HG02763 (cell line): Measurements from ENCODE around the gene SON.
"Not testable (repeated sequence)": the region's sequence is repeated elsewhere in the genome, so short reads cannot be mapped to it uniquely, and the experiment has no call there.

ENCODE experiments used
- ATAC-seq: cut with Tn5 transposase; IDR thresholded peaks from one replicate; pipeline ENCODE4 v1.9.1; 2021; ENCODE audit warnings: mild to moderate bottlenecking, moderate library complexity; ENCODE audit not compliant: unreplicated experiment

SON gene

DNA sequence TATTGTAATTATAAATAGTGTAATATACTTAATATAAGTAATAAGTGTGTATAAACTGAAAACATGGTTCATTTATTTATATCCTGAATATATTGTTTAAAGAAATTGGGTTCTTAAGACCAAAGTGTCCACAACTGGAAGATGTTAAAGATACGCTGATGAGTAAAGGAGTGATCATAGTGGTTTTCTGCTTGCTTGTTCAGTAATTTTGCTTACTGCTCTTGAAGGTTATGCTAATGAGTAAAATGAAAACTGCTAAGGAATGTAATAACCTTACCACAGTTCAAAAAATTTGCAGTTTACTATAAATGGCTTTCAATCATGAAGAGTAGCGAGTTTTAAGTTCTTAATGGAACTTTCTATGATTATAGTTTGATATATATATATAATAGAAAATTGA is 23.7 kb downstream of the SON start:
- ATAC-seq, result no peak

DNA sequence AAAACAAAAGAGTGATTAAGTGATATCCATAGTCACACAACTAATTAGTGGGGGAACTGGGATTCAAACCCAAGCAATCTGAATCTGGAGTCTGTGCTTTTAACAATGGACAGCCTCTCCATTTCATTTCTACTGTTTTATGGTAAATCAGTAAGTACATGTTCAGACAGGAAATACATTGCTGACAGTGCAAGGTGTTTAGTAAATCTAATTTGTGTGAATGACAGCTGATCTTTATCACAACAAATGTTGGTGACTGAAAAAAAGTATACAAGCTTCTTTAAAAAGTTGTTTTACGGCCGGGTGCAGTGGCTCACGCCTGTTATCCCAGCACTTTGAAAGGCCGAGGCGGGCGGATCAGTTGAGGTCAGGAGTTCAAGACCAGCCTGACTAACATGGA is 25.1 kb downstream of the SON start:
- no peak for ATAC-seq

- no peak for ATAC-seq
Measured at GRCh38 chr21:33568448-33568847, 25.6 kb downstream of the SON start.

GRCh38 chr21:33569991-33570390 is 27.2 kb downstream of the SON start:
- ATAC-seq, result no peak

- ATAC-seq, result no peak
Measured at GRCh38 chr21:33572350-33572749, 29.5 kb downstream of the SON start.

GRCh38 chr21:33576741-33577141 is 33.9 kb downstream of the SON start:
- ATAC-seq, result not testable (repeated sequence)

- ATAC-seq, result no peak
Measured at GRCh38 chr21:33578214-33578613, 35.4 kb downstream of the SON start.

GRCh38 chr21:33578959-33579542 is 36.2 kb downstream of the SON start:
- no peak for ATAC-seq

GRCh38 chr21:33584455-33584854 is 41.6 kb downstream of the SON start:
- ATAC-seq, result no peak

GRCh38 chr21:33586927-33587326 is 44.1 kb downstream of the SON start:
- no peak for ATAC-seq

DNA sequence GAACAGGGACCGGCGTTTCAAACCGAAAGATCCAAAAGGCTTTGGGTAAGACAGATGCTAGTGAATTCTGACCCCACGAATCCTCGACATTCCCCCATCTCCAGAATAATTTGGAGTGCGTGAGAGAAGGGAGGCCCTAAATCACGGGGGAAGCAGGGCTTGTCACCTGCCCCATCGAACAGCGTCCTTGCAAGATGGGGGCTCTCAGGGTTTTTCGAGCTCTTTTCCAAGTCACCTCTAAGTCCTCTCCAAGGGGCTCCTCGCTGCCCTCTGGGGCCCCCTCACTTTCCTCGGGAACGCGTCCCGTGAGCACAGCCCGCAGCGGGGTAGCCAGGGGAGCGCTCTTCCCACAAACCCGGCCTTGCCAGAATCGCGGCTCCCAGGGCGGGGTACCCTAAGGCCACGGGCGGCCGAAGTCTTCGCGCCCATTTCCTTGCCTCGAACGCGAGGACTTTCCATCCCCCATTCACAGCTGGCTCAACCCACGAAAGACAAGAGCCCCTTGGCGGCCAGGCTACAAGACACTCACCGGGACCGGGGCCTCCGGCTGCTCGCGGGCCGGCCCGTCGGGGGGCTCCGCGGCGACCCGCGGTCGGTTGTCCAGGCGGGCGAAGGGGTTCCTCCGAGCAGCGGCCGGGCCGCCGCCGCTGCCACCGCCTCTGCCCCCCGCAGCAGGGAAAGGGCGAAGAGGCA is 45.1 kb downstream of the SON start:
- ATAC-seq, result peak; percentile 26

DNA sequence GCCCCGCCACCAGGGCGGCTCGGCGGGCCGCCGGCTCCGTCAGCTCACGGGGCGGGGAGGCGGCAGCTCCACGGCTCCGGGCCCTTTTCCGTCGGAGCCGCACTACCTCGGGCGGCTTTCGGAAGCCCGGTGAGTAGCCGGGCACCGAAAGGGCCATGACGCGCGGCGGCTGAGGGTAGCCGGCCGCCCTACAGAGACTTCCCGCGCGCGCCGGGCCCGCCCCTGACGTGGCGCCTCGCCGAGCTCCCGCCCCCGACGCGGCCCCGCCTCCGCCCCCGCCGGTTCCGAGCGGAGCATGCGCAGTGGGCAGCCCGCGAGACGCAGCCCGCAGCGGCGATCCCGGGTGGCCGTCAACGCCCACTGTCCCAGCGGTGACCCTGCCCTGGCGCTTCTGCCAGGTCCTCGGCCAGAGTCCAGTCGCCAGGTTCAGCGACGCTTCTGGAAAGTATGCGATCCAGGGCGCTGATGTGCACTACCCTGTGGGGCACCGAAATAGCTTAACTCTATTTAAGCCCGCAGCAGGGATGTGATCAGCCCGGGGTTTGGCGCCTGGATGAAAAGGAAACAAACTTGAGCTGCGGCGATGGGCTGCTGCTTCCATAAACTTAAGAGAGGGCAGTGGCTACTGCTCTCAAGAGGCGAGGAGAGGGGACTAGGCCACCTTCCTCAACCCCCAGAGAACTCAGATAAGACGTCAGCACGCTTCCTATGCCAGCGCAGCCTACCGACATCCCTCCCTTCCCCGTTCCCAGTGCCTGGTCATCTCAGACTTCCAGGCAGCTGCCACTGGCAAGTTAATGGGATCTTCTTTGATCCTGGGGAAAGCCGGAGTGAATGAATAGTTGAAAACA is 45.9 kb downstream of the SON start, which contains the start of gene DONSON:
DONSON (minus strand) TSS at position 200 of the 851 bp plus-strand sequence; CDS start at position 157, 43 bp downstream.
- ATAC-seq, result peak; percentile 90

GRCh38 chr21:33598051-33598450 is 55.2 kb downstream of the SON start:
- ATAC-seq, result no peak

DNA sequence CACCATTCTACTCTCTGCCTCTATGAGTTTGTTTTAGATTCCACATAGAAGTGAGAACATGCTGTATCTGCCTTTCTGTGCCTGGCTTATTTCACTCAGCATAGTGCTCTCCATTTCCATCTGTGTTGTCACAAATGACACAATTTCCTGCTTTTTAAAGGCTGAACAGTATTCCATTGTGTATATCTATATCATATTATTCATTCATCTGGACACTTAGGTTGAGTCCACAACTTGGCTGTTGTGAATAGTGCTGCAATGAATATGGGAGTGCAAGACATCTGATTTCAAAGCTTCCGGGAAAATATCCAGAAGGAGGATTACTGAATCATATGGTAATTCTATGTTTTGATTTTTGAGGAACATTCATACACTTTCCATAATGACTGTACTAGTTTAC is 65.7 kb downstream of the SON start:
- no peak for ATAC-seq

DNA sequence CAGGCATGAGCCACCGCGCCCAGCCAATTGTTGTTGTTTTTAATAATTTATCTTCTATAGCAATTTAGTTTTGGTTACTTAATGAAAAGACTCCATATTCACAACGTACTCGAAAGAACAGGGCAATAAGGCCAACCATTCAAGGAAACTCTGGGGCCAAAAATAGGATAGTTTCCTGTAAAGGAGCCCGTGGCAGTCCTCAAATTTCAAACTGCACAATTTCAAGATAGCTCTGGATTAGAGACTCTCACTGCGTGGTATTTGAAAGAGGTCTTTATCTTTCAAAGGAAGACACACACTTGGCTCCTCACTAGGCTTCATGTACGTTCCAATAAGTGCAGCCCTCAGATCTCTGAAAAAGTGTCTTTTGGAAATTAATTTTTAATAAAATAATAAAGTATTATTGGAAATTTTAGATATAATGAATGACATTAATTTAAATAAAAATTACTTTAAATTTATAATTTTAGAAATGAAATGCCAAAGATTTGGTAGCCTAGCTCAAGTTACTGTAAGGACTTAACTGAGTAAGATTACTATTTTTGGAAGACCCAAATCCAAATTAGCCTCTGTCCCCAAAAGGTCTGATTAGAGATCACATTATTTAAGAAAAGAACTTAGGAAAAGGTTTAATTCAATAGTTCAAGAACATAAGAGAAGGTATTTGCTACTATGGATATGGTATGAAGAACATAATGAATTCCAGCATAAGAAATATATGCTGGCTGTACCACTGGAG is 68.3 kb downstream of the SON start:
- ATAC-seq, result no peak

- ATAC-seq, result not testable (repeated sequence)
Measured at GRCh38 chr21:33617565-33617964, 74.7 kb downstream of the SON start.

DNA sequence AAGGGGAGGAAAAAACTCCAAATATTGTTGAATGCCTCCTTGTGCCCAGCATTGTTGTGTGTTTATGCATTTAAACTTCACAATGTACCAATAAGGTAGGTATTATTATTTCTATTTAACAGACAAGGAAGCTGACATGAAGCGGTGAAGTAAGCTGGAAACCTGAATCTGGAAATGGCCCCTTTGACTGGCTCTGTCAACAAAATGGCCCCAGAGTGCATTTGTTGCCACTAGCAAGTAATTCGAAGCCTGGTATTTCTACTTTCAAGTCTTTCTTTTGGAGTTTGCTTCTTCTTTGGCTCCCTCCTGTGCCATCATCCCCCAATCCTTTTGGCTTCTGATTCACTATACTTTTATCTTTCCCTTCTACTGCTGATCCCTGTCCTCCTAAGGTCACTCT is 75.6 kb downstream of the SON start:
- ATAC-seq, result no peak

GRCh38 chr21:33619726-33620125 is 76.9 kb downstream of the SON start:
- no peak for ATAC-seq

DNA sequence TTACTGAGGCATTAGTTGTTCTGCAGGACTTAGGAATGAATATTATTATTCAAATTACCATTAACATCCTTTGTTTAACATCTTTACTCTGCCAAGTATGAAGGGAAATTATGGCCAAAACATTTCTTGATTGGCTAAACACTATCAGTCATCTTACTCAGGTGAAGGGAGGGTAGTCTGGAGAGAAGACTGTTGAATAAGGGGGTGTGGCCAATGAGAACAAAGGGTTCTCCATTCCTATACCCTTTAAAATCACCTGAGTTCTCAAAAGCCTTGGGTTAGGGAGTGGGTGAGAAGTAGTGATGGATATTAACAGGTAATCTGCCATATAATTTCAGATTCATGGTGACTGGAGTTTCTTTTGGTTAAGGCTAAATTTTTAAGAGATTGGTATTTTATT is 79.4 kb downstream of the SON start:
- no peak for ATAC-seq

DNA sequence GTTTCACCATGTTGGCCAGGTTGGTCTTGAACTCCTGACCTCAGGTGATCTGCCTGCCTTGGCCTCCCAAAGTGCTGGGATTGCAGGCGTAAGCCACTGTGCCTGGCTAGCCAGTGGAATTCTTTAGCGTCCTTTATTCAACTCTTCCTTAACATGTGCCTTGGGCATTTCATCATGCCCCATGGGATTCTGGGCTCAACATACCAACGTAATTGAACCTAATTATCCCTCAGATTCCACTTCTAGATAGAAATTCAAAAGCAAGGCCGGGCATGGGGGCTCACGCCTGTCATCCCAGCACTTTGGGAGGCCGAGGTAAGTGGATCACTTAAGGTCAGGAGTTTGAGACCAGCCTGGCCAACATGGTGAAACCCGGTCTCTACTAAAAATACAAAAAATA is 83.3 kb downstream of the SON start:
- not testable (repeated sequence) for ATAC-seq
